CD4-positive, alpha-beta T cell treated with Interleukin-12 subunit alpha and Interleukin-12 subunit beta, for 1 hour (primary cell): ENCODE measurements around the gene PIK3R4.

Experiments
- DNase-seq: peaks from one replicate; pipeline ENCODE4 v3.0.0-alpha.2; 2020

The PIK3R4 gene

GRCh38 chr3:130746246-130747039, at the start of gene PIK3R4:
Gene PIK3R4 (minus strand): TSS chr3:130746829. CDS start chr3:130745218, 1,611 bp downstream.
- peak; percentile 97 for DNase-seq

- DNase-seq, result no peak
Observed at GRCh38 chr3:130795396-130795795, 48.8 kb upstream of the PIK3R4 start.

GRCh38 chr3:130792246-130792645, 45.6 kb upstream of the PIK3R4 start:
- DNase-seq, result no peak

GRCh38 chr3:130789782-130790322, 43.2 kb upstream of the PIK3R4 start:
- no peak for DNase-seq

GRCh38 chr3:130787422-130788068, 40.9 kb upstream of the PIK3R4 start:
- DNase-seq, result no peak

- no peak for DNase-seq
Observed at GRCh38 chr3:130786306-130786705, 39.7 kb upstream of the PIK3R4 start.

GRCh38 chr3:130783629-130784028, 37.0 kb upstream of the PIK3R4 start:
- no peak for DNase-seq

- DNase-seq, result no peak
Observed at GRCh38 chr3:130779486-130779885, 32.9 kb upstream of the PIK3R4 start.

GRCh38 chr3:130779031-130779430, 32.4 kb upstream of the PIK3R4 start:
- DNase-seq, result no peak

GRCh38 chr3:130773366-130773765, 26.7 kb upstream of the PIK3R4 start:
- no peak for DNase-seq

- DNase-seq, result no peak
Observed at GRCh38 chr3:130772129-130772528, 25.5 kb upstream of the PIK3R4 start.

- no peak for DNase-seq
Observed at GRCh38 chr3:130770644-130771043, 24.0 kb upstream of the PIK3R4 start.

- no peak for DNase-seq
Observed at GRCh38 chr3:130761730-130762311, 15.2 kb upstream of the PIK3R4 start.

GRCh38 chr3:130760922-130761321, 14.3 kb upstream of the PIK3R4 start:
- DNase-seq, result no peak

- peak; percentile 71 for DNase-seq
Observed at GRCh38 chr3:130759692-130760338, 13.2 kb upstream of the PIK3R4 start.

- no peak for DNase-seq
Observed at GRCh38 chr3:130758624-130759369, 12.2 kb upstream of the PIK3R4 start.

GRCh38 chr3:130757611-130758150, 11.1 kb upstream of the PIK3R4 start:
- no peak for DNase-seq

- DNase-seq, result no peak
Observed at GRCh38 chr3:130755666-130756065, 9.0 kb upstream of the PIK3R4 start.

GRCh38 chr3:130748981-130749380, 2.4 kb upstream of the PIK3R4 start:
- DNase-seq, result no peak

- DNase-seq, result no peak
Observed at GRCh38 chr3:130748467-130748861, 1.8 kb upstream of the PIK3R4 start.

GRCh38 chr3:130743354-130743753, 3.3 kb downstream of the PIK3R4 start:
- no peak for DNase-seq

- DNase-seq, result no peak
Observed at GRCh38 chr3:130741946-130742610, 4.6 kb downstream of the PIK3R4 start.
